ENCODE data around the gene CCL28. TPM values are rescaled to one million over a fixed set of nuclear protein-coding genes. Genes with fewer than 3 reads are reported as not detected.

Gene CCL28
- polyA plus RNA-seq, 2 of the 4 experiments (the other 2 are of a cell fraction), result 0.15 to 0.39 TPM

GRCh38 chr5:43352915-43353314, 59.3 kb downstream of the CCL28 start:
- CTCF ChIA-PET, result interaction anchor here (1.0 to 1.4 kb wide), 2 partner anchors 16 to 37 kb away, joined by 3 to 6 read pairs; no protein-coding TSS in a partner anchor
- WGBS (ENCODE audit: missing lambda C conversion rate), result 77% methylated on average over 2 of the region's 2 CpGs

GRCh38 chr5:43352131-43352530, 60.1 kb downstream of the CCL28 start:
- Histone ChIP-seq H3K27ac (no peak overlapping the region), H3K4me3 (no peak overlapping the region), H3K4me2 (no peak overlapping the region), H3K9me3 (no peaks in the 10 kb centered on the region), H3K4me1 (no peaks in the 10 kb centered on the region)
- WGBS (ENCODE audit: missing lambda C conversion rate), result 62% methylated on average over 3 of the region's 3 CpGs
- TF ChIP-seq FOSB (CRISPR knock-in tag; IDR thresholded peaks at IDR 0.05), result no peak
- no peak for TF ChIP-seq NPAS2 (CRISPR knock-in tag; IDR thresholded peaks at IDR 0.05; ENCODE audit: borderline replicate concordance)
- CTCF ChIA-PET, result interaction anchor here (1.0 to 1.4 kb wide), 2 partner anchors 17 to 37 kb away, joined by 3 to 6 read pairs; no protein-coding TSS in a partner anchor
- FAIRE-seq (no peak), DNase-seq (ENCODE audit: low read depth in 1 of 2, low spot score in 1 of 2) (no peak), ATAC-seq (no peak)
- POLR2A ChIA-PET, result interaction anchor here (0.7 kb wide), 1 partner anchor 140 kb away, joined by 5 read pairs; no protein-coding TSS in a partner anchor

More at GRCh38 chr5:43352915-43353314, 59.3 kb downstream of the CCL28 start:
- Histone ChIP-seq H3K4me2 (no peak overlapping the region), H3K4me3 (no peak overlapping the region), H3K9me3 (no peaks in the 10 kb centered on the region), H3K27ac (no peak overlapping the region), H3K4me1 (no peaks in the 10 kb centered on the region)
- no peak for FAIRE-seq
- no peak for DNase-seq (ENCODE audit: low read depth in 1 of 2, low spot score in 1 of 2)
- TF ChIP-seq HMGXB4 (CRISPR knock-in tag; IDR thresholded peaks at IDR 0.05; ENCODE audit: borderline replicate concordance), result no peak
- TF ChIP-seq MAFK (IDR thresholded peaks at IDR 0.05; ENCODE audit: partially characterized antibody), result peak; percentile 92
- ATAC-seq, result no peak
- POLR2A ChIA-PET, result no interaction called here

GRCh38 chr5:43348861-43349363, 63.3 kb downstream of the CCL28 start:
- no peak for ATAC-seq

GRCh38 chr5:43348207-43348606, 64.0 kb downstream of the CCL28 start:
- Histone ChIP-seq H3K4me2 (no peak overlapping the region), H3K4me3 (no peak overlapping the region), H3K4me1 (no peaks in the 10 kb centered on the region), H3K9me3 (no peaks in the 10 kb centered on the region), H3K27ac (no peak overlapping the region)
- ChIA-PET POLR2A (no interaction called here), CTCF (no interaction called here)
- FAIRE-seq (no peak), DNase-seq (ENCODE audit: low read depth in 1 of 2, low spot score in 1 of 2) (no peak), ATAC-seq (no peak)
- WGBS (ENCODE audit: missing lambda C conversion rate), result 80% methylated on average over 4 of the region's 4 CpGs
- no peak for TF ChIP-seq POLR2AphosphoS2 (conservative IDR thresholded peaks at IDR 0.05; ENCODE audit: low read length)
- TF ChIP-seq NR3C1 (IDR thresholded peaks at IDR 0.05), result no peak
- no peak for TF ChIP-seq PBX3 (IDR thresholded peaks at IDR 0.05)
- no peak for TF ChIP-seq CHD4 (IDR thresholded peaks at IDR 0.05; ENCODE audit: borderline replicate concordance)
- no peak for TF ChIP-seq HES2 (IDR thresholded peaks at IDR 0.05)
- TF ChIP-seq RCOR1 (IDR thresholded peaks at IDR 0.05; ENCODE audit: low read depth, low read length), result no peak
- TF ChIP-seq HOXB5 (CRISPR knock-in tag; IDR thresholded peaks at IDR 0.05), result no peak
- no peak for TF ChIP-seq E2F6 (IDR thresholded peaks at IDR 0.05; ENCODE audit: borderline replicate concordance, low read depth)
- TF ChIP-seq HEYL (CRISPR knock-in tag; IDR thresholded peaks at IDR 0.05), result no peak
- TF ChIP-seq RAD21 (conservative IDR thresholded peaks at IDR 0.05 in 1 of 2, IDR thresholded peaks at IDR 0.05 in 1 of 2), result no peak
- no peak for TF ChIP-seq CTCF (IDR thresholded peaks at IDR 0.05)
- TF ChIP-seq SMC3 (IDR thresholded peaks at IDR 0.05), result no peak

More at GRCh38 chr5:43348861-43349363, 63.3 kb downstream of the CCL28 start:
- H3K27ac ChIP-seq, result no peak overlapping the region
- FAIRE-seq, result no peak
- ChIA-PET CTCF (no interaction called here), POLR2A (no interaction called here)
- H3K4me3 ChIP-seq, result no peak overlapping the region
- TF ChIP-seq CTCF (IDR thresholded peaks at IDR 0.05) (no peak), ZFP36 (IDR thresholded peaks at IDR 0.05; ENCODE audit: borderline replicate concordance, partially characterized antibody) (no peak), KDM1A (IDR thresholded peaks at IDR 0.05; ENCODE audit: low read depth) (no peak), EP300 (IDR thresholded peaks at IDR 0.05) (no peak), MAZ (IDR thresholded peaks at IDR 0.05; ENCODE audit: borderline replicate concordance, low read depth, low read length) (no peak), RNF2 (IDR thresholded peaks at IDR 0.05; ENCODE audit: borderline replicate concordance, low read depth) (no peak)
- H3K4me2 ChIP-seq, result no peak overlapping the region
- H3K4me1 ChIP-seq, result no peaks in the 10 kb centered on the region
- WGBS (ENCODE audit: missing lambda C conversion rate), result 65% methylated on average over 1 of the region's 1 CpG
- H3K9me3 ChIP-seq, result no peaks in the 10 kb centered on the region
- no peak for DNase-seq (ENCODE audit: low read depth in 1 of 2, low spot score in 1 of 2)
